NOMO-1 (cell line): Measurements from ENCODE around the gene NCKIPSD.
A peak's percentile ranks its signal among the peaks of the same experiment; 100 is the strongest.
"Not testable (repeated sequence)": the region's sequence is repeated elsewhere in the genome, so short reads cannot be mapped to it uniquely, and the experiment has no call there.

Experiments
- DNase-seq, 2 experiments: peaks; one replicate each; lab custom pipeline; 2025; ENCODE audit not compliant: unreplicated experiment in 2 of 2; lab: John Stamatoyannopoulos, UW

NCKIPSD gene

DNA sequence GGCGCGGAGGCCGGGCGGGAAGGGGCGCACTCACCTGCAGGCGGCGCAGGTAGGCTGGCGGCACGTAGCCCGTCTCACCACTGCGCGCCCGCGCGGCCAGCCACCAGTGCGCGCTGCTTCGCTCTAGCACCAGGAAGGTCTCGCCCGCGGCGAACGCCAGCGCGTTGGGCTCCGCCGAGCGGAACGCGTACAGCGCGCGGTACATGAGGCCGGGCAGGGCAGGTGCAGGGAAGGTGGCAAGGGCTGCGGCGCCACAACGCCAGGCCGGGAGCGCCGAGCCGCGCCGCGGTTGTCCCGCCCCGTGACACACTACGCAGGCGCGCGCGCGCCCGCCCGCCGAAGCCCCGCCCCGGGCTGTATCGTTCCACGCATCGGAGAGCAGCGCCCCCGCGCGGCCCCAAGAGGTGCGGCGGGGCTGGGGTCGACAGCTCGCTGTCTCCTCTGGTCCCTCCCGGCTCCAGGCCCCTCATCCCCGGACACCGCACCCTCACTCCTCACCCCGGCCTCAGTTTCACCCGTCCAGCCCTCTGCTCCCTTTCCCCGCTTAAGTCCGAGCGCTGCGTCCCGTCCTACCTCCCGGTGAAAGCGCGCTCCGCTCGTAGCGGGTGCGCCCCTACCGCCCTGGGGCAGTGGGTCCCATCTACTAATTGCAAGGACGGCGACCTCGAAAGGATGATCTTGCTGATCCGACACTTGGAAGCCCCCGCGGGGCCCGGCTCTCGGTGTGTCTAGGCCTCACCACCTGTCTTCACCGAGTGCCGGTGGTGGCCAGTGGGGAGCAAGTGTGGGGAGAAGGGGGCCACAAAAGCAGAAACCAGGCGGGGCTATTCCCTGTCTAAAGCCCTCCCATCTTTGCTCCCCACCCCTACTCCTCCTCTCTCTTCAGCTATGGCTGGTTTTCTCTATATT lies at the start of gene NCKIPSD:
Gene NCKIPSD (minus strand): TSS at position 313 of the 909 bp plus-strand sequence. CDS start 108 bp downstream, at position 205.
- peak; percentile 76 to 80 for DNase-seq

DNA sequence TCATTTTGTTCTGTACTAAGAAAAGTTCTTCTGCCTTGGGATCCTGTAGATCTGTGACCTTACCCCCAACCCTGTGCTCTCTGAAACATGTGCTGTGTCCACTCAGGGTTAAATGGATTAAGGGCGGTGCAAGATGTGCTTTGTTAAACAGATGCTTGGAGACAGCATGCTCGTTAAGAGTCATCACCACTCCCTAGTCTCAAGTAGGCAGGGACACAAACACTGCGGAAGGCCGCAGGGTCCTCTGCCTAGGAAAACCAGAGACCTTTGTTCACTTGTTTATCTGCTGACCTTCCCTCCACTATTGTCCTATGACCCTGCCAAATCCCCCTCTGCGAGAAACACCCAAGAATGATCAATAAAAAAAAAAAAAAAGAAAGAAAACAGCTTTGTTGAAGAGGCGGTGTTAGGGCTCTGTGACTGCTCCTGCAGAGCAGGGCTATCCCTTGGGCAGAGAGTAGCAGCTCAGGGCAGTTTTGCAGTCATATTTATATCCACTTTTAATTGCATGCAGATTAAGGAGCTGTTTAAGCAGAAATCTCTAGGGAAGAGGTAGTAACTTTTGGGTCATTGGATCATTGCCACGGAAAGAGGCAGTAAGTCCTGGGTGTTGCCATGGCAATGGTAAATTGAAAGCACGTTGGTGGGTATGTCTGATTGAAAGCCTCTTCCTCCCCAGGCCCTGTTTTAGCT lies 49.5 kb upstream of the NCKIPSD start:
- DNase-seq: peak in 1 of 2 experiments; percentile 16

DNA sequence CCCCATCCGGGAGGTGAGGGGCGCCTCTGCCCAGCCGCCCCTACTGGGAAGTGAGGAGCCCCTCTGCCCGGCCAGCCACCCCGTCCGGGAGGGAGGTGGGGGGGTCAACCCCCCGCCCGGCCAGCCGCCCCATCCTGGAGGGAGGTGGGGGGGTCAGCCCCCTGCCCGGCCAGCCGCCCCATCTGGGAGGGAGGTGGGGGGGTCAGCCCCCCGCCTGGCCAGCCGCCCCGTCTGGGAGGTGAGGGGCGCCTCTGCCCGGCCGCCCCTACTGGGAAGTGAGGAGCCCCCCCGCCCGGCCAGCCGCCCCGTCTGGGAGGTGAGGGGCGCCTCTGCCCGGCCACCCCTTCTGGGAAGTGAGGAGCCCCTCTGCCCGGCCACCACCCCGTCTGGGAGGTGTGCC lies 48.8 kb upstream of the NCKIPSD start:
- not testable (repeated sequence) for DNase-seq

DNA sequence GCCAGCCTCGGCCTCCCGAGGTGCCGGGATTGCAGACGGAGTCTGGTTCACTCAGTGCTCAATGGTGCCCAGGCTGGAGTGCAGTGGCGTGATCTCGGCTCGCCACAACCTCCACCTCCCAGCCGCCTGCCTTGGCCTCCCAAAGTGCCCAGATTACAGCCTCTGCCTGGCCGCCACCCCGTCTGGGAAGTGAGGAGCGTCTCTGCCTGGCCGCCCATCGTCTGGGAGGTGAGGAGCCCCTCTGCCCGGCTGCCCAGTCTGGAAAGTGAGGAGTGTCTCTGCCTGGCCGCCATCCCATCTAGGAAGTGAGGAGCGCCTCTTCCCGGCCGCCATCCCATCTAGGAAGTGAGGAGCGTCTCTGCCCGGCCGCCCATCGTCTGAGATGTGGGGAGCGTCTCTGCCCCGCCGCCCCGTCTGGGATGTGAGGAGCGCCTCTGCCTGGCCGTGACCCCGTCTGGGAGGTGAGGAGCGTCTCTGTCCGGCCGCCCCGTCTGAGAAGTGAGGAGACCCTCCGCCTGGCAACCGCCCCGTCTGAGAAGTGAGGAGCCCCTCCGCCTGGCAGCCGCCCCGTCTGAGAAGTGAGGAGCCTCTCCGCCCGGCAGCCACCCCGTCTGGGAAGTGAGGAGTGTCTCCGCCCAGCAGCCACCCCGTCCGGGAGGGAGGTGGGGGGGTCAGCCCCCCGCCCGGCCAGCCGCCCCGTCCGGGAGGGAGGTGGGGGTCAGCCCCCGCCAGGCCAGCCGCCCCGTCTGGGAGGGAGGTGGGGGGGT lies 48.2 kb upstream of the NCKIPSD start:
- not testable (repeated sequence) for DNase-seq

DNA sequence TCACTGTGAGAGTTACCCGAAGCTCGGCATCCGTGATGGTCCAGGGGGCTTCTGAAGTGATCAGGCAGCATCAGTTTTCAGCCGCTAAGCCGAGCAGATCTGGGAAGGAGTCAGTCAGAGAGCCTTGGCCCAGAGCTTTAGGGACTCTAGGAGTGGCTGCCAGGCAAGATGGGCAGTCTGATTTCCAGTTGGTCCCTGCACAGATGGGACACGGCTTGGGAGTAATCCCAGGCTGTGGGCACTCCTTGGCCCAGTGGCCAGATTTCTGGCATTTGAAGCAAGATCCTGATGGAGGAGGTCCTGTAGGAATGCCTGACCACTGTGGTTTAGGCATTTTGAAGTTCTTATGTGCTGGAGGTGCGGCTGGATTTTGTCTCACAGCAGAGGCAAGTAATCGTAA lies 41.8 kb upstream of the NCKIPSD start:
- no peak for DNase-seq

DNA sequence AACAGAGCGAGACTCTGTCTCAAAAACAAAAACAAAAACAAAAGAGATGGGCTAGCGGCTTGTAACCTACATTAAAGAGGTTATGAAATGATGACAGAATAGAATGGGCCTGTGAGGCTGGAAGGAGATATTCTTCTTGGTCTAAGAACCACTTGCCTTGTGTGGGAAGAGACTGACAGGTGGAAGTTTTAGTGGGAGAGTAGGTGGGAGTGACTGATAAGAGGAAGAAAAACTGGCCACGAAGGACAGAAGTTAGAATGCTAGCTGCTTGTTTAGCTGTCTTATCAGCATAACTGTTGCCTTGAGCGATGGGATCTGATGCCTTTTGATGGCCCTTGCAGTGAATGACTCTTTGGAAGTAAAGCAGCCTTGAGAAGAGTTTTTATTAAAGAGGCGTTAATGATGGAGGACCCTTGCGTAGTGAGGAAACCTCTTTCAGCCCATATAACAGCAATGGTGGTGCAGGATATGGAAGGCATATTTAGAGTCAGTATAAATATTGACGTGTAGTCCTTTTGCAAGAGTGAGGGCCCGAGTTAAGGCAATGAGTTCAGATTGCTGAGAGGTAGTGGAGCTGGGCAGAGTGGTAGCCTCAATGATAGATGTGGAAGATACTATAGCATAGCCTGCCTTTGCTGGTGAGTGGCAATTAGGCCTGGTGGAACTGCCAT lies 39.6 kb upstream of the NCKIPSD start:
- DNase-seq: not testable (repeated sequence)

DNA sequence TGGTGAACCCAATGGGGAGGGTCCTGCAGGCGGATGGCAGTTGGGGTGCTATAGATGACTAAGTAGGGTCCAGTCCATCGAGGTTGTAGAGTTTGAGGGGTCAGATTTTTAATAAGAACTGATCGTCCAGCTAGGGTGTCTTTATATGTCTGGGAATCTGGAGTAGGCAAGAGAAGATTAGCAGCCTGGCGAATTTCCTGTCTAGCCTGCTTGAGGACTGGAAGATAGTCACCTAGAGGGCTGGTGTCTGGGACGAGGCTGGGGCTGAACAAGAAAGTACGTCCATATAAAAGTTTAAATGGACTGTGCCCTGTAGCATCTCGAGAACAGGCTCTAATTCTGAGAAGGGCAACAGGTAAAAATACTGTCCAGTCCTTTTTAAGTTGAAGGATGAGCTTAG lies 38.0 kb upstream of the NCKIPSD start:
- no peak for DNase-seq

DNA sequence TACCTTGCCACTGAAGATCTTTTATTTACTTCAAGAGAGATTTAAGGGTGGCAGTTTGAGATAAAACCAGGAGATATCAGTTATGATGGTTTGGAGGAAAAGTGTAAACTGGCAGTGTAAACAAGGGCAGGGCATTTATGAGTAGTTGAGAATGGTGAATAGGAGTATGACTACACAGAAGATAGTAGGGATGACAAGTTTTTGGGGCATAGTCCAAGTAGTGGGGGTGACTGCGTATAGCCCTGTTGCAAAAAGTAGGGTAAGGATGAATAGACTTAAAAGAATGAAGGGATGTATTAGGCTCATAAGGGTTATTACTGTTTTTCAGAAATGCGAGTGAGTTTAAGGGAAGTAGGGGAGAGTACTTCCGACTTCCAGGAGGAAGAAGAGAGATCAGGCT lies 37.6 kb upstream of the NCKIPSD start:
- DNase-seq: not testable (repeated sequence)

DNA sequence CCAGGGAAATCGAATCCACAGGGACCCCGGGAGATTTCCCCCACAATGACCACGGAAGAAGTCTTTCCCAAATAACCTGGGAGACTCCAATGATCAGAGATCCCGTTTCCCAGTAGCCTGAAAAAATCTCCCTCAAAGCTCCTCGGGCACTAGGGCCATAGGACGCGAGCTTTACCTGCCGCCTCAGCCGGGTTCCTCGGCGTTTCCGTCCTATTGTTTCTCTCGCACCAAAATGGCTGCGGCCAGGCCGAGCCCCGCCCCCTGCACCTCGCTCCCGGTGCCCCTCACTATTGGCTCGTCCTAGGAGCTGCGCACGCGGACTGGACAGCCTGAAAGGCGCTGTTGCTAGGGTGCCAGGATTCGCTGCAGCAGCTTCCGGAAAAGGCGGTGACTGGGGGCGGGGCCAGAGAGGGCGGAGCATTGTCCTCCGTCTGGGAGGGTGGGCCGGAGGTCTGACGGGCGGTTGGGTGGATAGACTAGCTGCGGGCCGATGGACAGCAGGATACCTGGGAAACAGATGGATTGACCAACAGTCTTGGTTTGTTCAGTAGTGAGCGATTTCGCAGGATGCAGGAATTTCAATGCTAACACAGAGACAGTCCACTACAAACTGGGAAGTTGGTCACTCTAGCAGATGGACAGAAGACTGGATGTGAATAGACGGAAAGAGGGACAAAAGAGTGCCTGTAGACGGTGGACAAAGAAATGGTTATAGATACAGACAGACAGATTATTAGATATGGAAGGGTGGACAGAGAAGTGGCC lies 31.4 kb upstream of the NCKIPSD start, which contains the start of gene IP6K2:
Gene IP6K2 (minus strand): TSS at position 240 of the 765 bp plus-strand sequence. CDS start 21,930 bp downstream, outside the sequence.
- peak; percentile 96 to 99 for DNase-seq

DNA sequence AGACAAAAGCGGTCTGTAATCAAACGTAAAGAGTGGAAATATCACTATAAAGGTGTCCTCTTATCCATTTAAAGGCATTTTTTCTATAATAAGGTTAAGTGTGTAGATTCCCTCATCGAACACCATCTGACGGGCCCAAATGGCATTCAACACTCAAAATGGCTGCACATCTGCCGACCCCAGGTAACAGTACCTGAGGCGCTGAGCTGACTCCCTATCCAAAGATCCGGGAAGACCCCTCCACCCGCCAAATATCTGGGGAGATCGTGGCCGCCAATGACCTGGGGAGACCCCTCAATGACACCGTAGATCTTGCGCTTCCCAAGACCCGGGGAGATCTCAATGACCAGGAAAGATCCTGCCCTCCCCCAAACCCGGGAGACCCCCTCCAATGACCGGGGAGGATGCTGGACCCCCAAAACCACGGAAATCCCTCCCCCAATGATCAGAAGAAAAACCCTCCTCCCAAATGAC lies 30.8 kb upstream of the NCKIPSD start:
- DNase-seq: peak in 1 of 2 experiments; percentile 20

DNA sequence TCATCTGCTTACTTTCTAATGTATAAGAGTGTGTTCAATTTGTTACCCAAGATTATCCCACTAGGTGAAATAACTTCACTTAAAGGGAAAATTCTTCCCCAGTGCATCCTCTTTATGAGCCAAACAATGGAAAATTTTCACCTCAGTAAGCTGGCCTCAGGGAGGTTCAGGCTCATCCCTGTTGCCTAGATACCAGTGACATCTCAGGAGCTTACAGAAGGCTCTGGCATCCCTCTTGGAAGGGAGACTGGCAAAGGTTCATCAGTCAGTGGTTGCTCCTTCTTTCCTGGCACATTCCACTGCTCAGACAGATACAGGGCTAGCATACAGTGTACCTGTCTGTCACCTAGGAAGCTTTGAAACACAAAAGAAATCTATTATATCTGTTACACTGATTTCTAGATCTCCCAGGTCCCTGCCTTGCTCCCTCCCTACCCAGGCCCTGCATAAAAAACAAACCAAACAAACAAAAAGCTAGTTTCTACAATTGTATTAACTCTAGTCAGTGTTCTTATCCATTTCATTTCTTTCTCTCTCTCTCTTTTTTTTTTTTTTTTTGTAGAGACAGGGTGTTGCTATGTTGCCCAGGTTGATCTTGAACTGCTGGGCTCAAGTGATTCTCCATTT lies 29.6 kb upstream of the NCKIPSD start:
- no peak for DNase-seq

DNA sequence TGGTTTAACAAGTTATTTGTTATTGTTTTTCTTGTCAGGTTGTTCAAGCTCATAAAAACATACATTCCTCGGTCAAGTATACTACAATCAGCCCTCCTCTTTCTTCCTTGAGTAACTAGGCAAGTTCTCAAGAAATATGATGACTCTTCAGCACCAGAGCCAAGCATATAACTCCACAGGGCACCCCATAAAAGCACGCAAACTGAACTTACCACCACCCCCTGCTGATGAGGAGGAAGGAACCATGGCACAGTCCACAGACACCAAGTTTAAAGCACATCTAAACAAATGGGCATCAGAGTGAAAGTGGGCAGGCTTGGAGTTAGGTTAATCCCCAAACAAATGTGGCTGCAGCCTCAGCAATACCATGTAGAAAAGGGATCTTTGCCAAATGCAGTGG lies 26.0 kb upstream of the NCKIPSD start:
- DNase-seq: no peak

DNA sequence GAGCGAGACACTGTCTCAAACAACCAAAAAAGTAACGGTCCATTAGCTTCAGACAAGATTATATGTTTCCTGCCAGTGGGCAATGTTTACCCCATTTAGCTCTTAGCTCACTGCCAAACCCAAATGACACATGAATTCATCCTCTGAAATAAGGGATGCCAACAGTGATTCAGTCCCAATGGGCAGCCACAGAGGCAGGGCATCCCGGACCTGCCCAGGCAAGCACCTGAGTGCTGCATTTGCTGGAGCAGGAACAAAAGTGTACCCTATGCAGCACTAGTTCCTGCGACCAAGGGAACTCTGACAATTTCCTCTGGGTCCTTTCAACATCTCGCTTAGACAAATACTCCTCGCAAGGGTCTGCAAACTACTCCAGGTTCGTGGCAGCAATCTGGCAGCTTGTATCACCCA lies 23.3 kb upstream of the NCKIPSD start:
- DNase-seq: no peak

DNA sequence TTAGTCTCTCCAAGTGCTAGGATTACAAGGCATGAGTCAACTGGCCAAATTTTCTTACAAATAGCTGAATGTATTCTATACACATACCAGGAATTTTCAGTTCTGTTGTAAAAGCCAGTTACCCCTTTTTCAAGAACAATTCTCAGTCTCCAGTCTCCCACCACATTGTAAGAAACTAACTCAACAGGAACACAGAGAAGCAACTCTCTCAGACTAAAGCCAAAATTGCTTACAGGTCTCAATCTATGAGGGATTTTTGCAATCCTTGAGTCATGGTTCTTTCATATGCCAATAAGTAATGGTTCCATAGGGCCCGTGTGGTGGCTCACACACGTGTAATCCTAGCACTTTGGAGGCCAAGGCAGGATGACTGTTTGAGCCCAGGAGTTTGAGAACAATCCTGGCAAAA lies 22.8 kb upstream of the NCKIPSD start:
- DNase-seq: no peak

DNA sequence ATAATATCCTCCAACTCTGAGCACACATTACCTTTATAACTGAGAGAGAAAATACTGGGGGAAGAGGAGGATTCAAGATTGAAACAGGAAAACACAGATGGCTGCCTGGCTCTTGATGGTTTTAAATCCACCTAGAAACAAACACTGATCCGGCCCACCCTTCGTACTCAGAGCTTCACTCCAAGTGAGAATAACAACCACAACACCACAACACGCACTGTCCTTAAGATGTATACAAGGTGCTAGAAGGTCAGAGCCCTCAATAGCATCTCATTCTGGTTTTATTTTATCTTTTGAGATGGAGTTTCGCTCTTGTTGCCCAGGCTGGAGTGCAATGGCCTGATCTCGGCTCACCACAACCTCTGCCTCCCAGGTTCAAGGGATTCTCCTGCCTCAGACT lies 21.4 kb upstream of the NCKIPSD start:
- no peak for DNase-seq

DNA sequence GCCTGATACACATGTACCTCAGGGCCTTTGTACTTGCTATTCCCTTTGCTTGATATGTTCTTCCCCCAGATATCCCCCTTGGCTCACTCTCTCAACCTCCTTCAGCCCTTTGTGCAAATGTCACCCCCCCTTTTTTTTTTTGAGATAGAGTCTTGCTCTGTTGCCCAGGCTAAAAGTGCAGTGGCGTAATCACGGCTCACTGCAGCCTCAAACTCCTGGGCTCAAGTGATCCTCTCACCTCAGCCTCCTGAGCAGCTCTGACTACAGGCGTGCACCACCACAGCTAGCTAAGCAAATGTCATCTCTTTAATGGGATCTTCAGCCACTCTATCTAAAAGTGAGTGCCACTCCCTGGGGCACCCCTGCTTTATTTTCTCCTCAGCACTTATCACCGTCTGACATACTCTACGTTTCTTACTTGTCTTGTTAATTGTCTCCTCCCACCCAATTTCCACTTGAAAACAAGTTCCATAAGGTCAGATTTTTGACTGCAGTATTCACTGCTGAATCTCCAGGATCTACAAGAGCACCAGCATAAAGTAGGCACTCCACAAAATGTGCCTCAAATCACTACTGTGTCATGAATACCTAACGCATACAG lies 16.7 kb upstream of the NCKIPSD start:
- DNase-seq: no peak

DNA sequence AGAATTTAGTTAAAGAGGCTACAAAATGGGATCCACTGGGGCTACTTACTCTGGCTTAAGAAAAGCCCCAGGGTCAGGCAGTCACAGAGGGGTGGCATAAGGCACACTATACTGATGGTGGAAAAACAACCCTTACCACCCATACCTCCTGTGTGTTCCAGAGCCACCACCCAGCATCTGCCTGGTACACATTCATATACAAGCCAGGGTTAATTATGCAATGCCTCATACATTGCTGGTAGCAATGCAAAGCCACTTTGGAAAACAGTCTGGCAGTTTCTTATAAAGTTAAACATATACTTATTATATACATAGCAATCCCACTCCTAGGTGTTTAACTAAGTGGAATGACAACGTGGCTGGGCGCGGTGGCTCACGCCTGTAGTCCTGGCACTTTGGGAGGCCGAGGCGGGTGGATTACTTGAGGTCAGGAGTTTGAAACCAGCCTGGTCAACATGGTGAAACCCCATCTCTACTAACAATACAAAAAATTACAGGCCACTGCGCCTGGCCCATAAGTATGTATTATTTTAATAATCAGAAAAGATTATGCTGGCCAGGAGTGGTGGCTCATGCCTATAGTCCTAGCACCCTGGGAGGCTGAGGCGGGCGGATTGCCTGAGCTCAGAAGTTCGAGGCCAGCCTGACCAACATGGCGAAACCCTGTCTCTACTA lies 15.2 kb upstream of the NCKIPSD start:
- DNase-seq: no peak

DNA sequence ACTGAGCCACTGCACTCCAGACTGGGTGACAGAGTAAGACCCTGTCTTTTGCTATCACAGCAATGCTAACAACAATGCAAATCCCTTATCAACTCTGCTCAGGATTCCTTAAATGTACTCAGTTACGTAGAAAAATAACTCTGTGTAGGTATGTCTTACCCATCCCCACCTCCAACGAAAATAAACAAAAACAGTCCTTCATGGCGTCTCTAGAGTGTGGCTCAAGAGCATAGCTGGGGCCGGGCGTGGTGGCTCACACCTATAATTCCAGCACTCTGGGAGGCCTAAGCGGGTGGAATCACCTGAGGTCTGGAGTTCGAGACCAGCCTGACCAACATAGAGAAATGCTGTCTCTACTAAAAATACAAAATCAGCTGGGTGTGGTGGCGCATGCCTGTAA lies 13.2 kb upstream of the NCKIPSD start:
- DNase-seq: no peak
